ENCODE data around the gene TEX10. TPM values are rescaled to one million over a fixed set of nuclear protein-coding genes. Genes with fewer than 3 reads are reported as not detected.

The TEX10 gene
- total RNA-seq, 1 donor from 2014 or later = 17.2 TPM

DNA sequence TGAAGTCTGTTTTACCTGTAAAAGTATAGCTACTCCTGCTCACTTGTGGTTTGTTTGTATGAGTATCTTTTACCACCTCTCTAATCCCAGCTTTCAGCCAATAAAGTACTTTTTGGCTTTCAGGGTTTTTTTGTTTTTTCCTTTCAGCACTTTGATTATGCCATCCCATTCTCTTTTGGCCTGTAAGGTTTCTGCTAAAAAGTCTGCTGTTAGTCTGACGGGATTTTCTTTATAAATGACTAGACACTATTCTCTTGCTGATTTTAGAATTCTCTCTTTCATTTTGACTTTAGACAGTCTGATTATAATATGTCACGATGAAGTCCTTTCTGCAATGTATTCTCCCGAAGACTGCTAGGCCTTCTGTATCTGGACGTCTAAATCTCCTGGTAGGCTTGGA lies 37.2 kb downstream of the TEX10 start:
- peaks cover 0 to 12% of the 10 kb centered on the region in 2 donors for H3K36me3 ChIP-seq

DNA sequence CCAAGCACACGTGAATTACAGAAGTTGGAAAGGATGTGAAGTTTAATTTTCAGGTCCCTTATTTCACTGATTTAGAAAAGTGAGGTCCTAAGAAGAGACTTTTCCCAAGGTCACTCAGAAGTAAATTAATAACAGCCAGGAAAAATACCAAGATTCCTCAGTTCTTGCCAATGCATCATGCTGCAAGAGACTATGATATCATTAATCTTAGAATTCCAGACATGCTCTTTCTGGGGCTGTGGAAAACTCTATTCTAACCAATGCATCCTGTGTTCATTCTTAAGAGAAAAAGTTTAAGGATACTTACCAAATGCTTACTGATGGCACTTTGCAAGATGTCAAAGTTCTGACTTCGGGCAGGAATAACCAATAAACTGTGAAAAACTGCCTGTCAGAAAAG lies 42.8 kb downstream of the TEX10 start:
- Histone ChIP-seq H3K9me3 (no peaks in the 10 kb centered on the region), H3K36me3 (no peaks in the 10 kb centered on the region), H3K27me3 (no peaks in the 10 kb centered on the region), H3K4me1 (no peaks in the 10 kb centered on the region), H3K27ac (no peak overlapping the region), H3K4me3 (no peak overlapping the region)
- TF ChIP-seq, protein P1, sequence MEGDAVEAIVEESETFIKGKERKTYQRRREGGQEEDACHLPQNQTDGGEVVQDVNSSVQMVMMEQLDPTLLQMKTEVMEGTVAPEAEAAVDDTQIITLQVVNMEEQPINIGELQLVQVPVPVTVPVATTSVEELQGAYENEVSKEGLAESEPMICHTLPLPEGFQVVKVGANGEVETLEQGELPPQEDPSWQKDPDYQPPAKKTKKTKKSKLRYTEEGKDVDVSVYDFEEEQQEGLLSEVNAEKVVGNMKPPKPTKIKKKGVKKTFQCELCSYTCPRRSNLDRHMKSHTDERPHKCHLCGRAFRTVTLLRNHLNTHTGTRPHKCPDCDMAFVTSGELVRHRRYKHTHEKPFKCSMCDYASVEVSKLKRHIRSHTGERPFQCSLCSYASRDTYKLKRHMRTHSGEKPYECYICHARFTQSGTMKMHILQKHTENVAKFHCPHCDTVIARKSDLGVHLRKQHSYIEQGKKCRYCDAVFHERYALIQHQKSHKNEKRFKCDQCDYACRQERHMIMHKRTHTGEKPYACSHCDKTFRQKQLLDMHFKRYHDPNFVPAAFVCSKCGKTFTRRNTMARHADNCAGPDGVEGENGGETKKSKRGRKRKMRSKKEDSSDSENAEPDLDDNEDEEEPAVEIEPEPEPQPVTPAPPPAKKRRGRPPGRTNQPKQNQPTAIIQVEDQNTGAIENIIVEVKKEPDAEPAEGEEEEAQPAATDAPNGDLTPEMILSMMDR (IDR thresholded peaks at IDR 0.05) = no peak
- no peak for TF ChIP-seq POLR2AphosphoS5 (IDR thresholded peaks at IDR 0.05; ENCODE audit: insufficient read depth in 1 of 2, low read depth in 1 of 2)
- TF ChIP-seq POLR2A (IDR thresholded peaks at IDR 0.05) = no peak
- intact Hi-C loops (cut with DNase I) = no loop called here
- DNase-seq (ENCODE audit: extremely low spot score in 2 of 2) = no peak

More for the DNA sequence above, 37.2 kb downstream of the TEX10 start:
- Histone ChIP-seq H3K27ac (no peak overlapping the region), H3K4me1 (no peaks in the 10 kb centered on the region), H3K9me3 (no peaks in the 10 kb centered on the region), H3K4me3 (no peak overlapping the region), H3K27me3 (no peaks in the 10 kb centered on the region)
- TF ChIP-seq POLR2AphosphoS5 (IDR thresholded peaks at IDR 0.05; ENCODE audit: insufficient read depth in 1 of 2, low read depth in 1 of 2) = no peak
- TF ChIP-seq, protein P1 (IDR thresholded peaks at IDR 0.05) = no peak
- no peak for TF ChIP-seq POLR2A (IDR thresholded peaks at IDR 0.05)
- DNase-seq (ENCODE audit: extremely low spot score in 2 of 2) = no peak
- intact Hi-C loops (cut with DNase I) = no loop called here

DNA sequence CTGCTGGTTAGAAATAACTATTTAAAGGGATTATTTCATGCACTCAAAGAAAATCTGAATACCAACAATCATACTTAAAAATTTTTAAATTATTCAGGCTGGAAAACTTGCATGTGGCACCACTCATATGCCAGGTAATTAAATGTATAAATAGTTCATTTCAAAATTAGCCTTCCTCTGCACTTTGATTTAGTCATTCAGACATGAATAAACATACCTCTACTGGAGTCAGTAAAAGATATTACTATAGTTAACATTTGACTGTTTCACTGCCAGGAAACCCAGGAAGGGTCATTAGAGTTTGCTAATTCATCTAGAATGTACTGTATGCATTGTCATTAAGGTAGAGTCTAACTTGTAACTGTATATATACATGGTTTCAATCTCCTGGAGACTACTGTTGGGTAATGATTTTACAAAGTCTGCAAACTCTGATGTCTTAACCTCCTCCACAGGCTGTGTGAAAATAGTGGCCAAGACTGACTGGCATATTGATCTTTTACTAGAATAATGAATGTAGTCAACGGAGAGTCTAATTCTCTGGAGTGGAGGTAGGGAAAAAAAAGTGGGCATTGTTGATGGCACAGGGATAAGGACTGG lies 43.7 kb downstream of the TEX10 start:
- no peaks in the 10 kb centered on the region for H3K4me1 ChIP-seq
- TF ChIP-seq POLR2AphosphoS5 (IDR thresholded peaks at IDR 0.05; ENCODE audit: insufficient read depth in 1 of 2, low read depth in 1 of 2) = no peak
- TF ChIP-seq, protein P1 (IDR thresholded peaks at IDR 0.05) = no peak
- no peak for TF ChIP-seq POLR2A (IDR thresholded peaks at IDR 0.05)
- no peak for DNase-seq (ENCODE audit: extremely low spot score in 2 of 2)
- H3K36me3 ChIP-seq = no peaks in the 10 kb centered on the region
- no peak overlapping the region for H3K4me3 ChIP-seq
- H3K27me3 ChIP-seq = no peaks in the 10 kb centered on the region
- intact Hi-C loops (cut with DNase I) = no loop called here
- H3K9me3 ChIP-seq = no peaks in the 10 kb centered on the region
- H3K27ac ChIP-seq = no peak overlapping the region

DNA sequence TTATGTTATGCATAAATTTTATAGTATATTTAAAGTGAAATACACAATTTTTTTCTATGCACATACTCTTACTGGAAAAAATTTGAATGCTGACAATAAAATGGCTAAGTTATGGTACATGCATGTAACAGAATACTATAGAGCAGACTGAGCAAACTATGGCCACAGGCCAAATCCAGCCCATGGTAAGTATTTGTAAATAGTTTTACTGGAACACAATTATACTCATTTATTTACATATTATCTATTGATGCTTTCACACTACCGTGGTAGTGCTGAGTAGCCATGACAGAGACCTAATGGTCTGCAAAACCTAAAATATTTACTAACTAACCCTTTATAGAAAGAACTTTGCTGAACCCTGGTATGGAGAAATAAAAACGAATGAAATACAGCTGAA lies 45.7 kb downstream of the TEX10 start:
- no peaks in the 10 kb centered on the region for H3K27me3 ChIP-seq
- intact Hi-C loops (cut with DNase I) = no loop called here
- no peak overlapping the region for H3K4me3 ChIP-seq
- no peak for DNase-seq (ENCODE audit: extremely low spot score in 2 of 2)
- H3K27ac ChIP-seq = no peak overlapping the region
- H3K9me3 ChIP-seq = no peaks in the 10 kb centered on the region
- TF ChIP-seq POLR2AphosphoS5 (IDR thresholded peaks at IDR 0.05; ENCODE audit: insufficient read depth in 1 of 2, low read depth in 1 of 2) (no peak), POLR2A (IDR thresholded peaks at IDR 0.05) (no peak)
- TF ChIP-seq, protein P1 (IDR thresholded peaks at IDR 0.05) = no peak
- no peaks in the 10 kb centered on the region for H3K4me1 ChIP-seq
- H3K36me3 ChIP-seq = peaks cover 0 to 3% of the 10 kb centered on the region in 2 donors

DNA sequence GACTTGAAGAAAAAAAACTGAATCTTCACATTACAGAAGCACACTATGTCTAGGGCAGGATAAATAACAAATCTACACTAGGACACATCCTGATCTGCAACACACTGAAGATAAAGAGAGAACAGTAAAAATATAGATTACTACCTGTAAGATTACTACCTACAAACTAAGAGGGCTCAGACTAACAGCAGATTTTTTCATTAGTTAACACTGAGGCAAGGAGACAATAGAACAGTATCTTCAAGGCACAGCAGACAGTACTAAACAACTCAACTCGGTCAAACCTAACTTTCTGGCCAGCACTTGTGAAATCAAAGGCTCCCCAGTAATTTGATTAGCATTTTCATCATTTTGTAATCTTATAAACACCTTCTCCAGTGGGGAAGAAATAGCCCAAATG lies 46.5 kb downstream of the TEX10 start:
- no peaks in the 10 kb centered on the region for H3K27me3 ChIP-seq
- H3K36me3 ChIP-seq = peaks cover 0 to 11% of the 10 kb centered on the region in 2 donors
- H3K9me3 ChIP-seq = no peaks in the 10 kb centered on the region
- DNase-seq (ENCODE audit: extremely low spot score in 2 of 2) = no peak
- H3K27ac ChIP-seq = no peak overlapping the region
- H3K4me3 ChIP-seq = no peak overlapping the region
- intact Hi-C loops (cut with DNase I) = no loop called here
- TF ChIP-seq, protein P1 (IDR thresholded peaks at IDR 0.05) = no peak
- TF ChIP-seq POLR2AphosphoS5 (IDR thresholded peaks at IDR 0.05; ENCODE audit: insufficient read depth in 1 of 2, low read depth in 1 of 2) (no peak), POLR2A (IDR thresholded peaks at IDR 0.05) (no peak)
- H3K4me1 ChIP-seq = no peaks in the 10 kb centered on the region
